Stimulated activated CD8-positive, alpha-beta memory T cell treated with anti-CD3 and anti-CD28 coated beads, Interleukin-7, amount 100 ng/mL, for 24 hours (primary cell): ENCODE measurements around the gene ACO2.
"Not testable (repeated sequence)": the region's sequence is repeated elsewhere in the genome, so short reads cannot be mapped to it uniquely, and the experiment has no call there.

Experiments used
- DNase-seq: peaks from one replicate; pipeline ENCODE4 v3.0.0-alpha.2; 2020; ENCODE audit warnings: low read depth

Gene ACO2

GRCh38 chr22:41448189-41448808, 20.6 kb upstream of the ACO2 start:
- DNase-seq = peak; percentile 75

GRCh38 chr22:41458161-41458728, 10.7 kb upstream of the ACO2 start:
- no peak for DNase-seq

- DNase-seq = no peak
Measured at GRCh38 chr22:41459431-41459830, 9.5 kb upstream of the ACO2 start.

- DNase-seq = not testable (repeated sequence)
Measured at GRCh38 chr22:41460071-41460470, 8.8 kb upstream of the ACO2 start.

GRCh38 chr22:41461901-41462300, 7.0 kb upstream of the ACO2 start:
- DNase-seq = no peak

GRCh38 chr22:41469218-41469851, 418 bp downstream of the ACO2 start:
- no peak for DNase-seq

GRCh38 chr22:41470886-41471285, 2.0 kb downstream of the ACO2 start:
- DNase-seq = no peak

GRCh38 chr22:41471568-41471967, 2.7 kb downstream of the ACO2 start:
- no peak for DNase-seq

- no peak for DNase-seq
Measured at GRCh38 chr22:41474872-41475451, 6.0 kb downstream of the ACO2 start.

- no peak for DNase-seq
Measured at GRCh38 chr22:41478473-41478872, 9.6 kb downstream of the ACO2 start.

GRCh38 chr22:41478891-41479521, 10.1 kb downstream of the ACO2 start:
- DNase-seq = no peak

GRCh38 chr22:41479671-41480396, 10.9 kb downstream of the ACO2 start:
- no peak for DNase-seq

- no peak for DNase-seq
Measured at GRCh38 chr22:41480397-41480735, 11.4 kb downstream of the ACO2 start.

GRCh38 chr22:41481131-41481830, 12.4 kb downstream of the ACO2 start:
- no peak for DNase-seq

GRCh38 chr22:41481925-41482318, 13.0 kb downstream of the ACO2 start:
- DNase-seq = no peak

GRCh38 chr22:41482319-41482935, 13.5 kb downstream of the ACO2 start:
- DNase-seq = no peak

GRCh38 chr22:41485033-41485432, 16.1 kb downstream of the ACO2 start:
- no peak for DNase-seq

- no peak for DNase-seq
Measured at GRCh38 chr22:41487037-41487935, 18.4 kb downstream of the ACO2 start.

GRCh38 chr22:41488076-41488475, 19.2 kb downstream of the ACO2 start:
- no peak for DNase-seq
